ENCODE results near the gene TOMM5. TPM values are rescaled to one million over a fixed set of nuclear protein-coding genes. Genes with fewer than 3 reads are reported as not detected.

The TOMM5 gene
- total RNA-seq, 1 donor from 2014 or later: 77.8 TPM

GRCh38 chr9:37554318-37554717 is 38.1 kb downstream of the TOMM5 start:
- CTCF ChIA-PET: no interaction called here
- H3K36me3 Mint-ChIP-seq (ENCODE audit: low read depth): peaks cover 17% of the 10 kb centered on the region
- TF ChIP-seq CTCF (IDR thresholded peaks at IDR 0.05): no peak
- no peak overlapping the region for H3K27ac Mint-ChIP-seq
- no peaks in the 10 kb centered on the region for H3K9me3 Mint-ChIP-seq
- H3K27me3 Mint-ChIP-seq: no peaks in the 10 kb centered on the region
- H3K4me3 Mint-ChIP-seq: no peak overlapping the region
- intact Hi-C loops (cut with micrococcal nuclease): no loop called here
- DNase-seq (no peak), ATAC-seq (ENCODE audit: low read depth) (no peak)
- POLR2A ChIA-PET: no interaction called here
- H3K4me1 Mint-ChIP-seq: peaks cover 17% of the 10 kb centered on the region

GRCh38 chr9:37551888-37552287 is 40.5 kb downstream of the TOMM5 start:
- Mint-ChIP-seq H3K4me3 (no peak overlapping the region), H3K27ac (no peak overlapping the region), H3K9me3 (no peaks in the 10 kb centered on the region), H3K4me1 (peaks cover 29% of the 10 kb centered on the region), H3K27me3 (no peaks in the 10 kb centered on the region), H3K36me3 (ENCODE audit: low read depth) (peaks cover 7% of the 10 kb centered on the region)
- no peak for ATAC-seq (ENCODE audit: low read depth)
- POLR2A ChIA-PET: interaction anchor here (0.5 to 0.7 kb wide), 2 partner anchors 24 to 969 kb away, joined by 7 read pairs; no protein-coding TSS in a partner anchor
- CTCF ChIA-PET: no interaction called here
- DNase-seq: no peak
- TF ChIP-seq CTCF (IDR thresholded peaks at IDR 0.05): no peak
- intact Hi-C loops (cut with micrococcal nuclease): no loop called here

GRCh38 chr9:37551468-37551867 is 40.9 kb downstream of the TOMM5 start:
- ChIA-PET CTCF (no interaction called here), POLR2A (interaction anchor here (0.5 kb wide), 2 partner anchors 33 to 969 kb away, joined by 4 to 7 read pairs; no protein-coding TSS in a partner anchor)
- ATAC-seq (ENCODE audit: low read depth) (no peak), DNase-seq (no peak)
- intact Hi-C loops (cut with micrococcal nuclease): no loop called here
- H3K4me3 Mint-ChIP-seq: no peak overlapping the region
- no peaks in the 10 kb centered on the region for H3K27me3 Mint-ChIP-seq
- no peaks in the 10 kb centered on the region for H3K9me3 Mint-ChIP-seq
- no peak for TF ChIP-seq CTCF (IDR thresholded peaks at IDR 0.05)
- H3K36me3 Mint-ChIP-seq (ENCODE audit: low read depth): peaks cover 4% of the 10 kb centered on the region
- no peak overlapping the region for H3K27ac Mint-ChIP-seq
- H3K4me1 Mint-ChIP-seq: peaks cover 31% of the 10 kb centered on the region

- no peak for TF ChIP-seq CTCF (IDR thresholded peaks at IDR 0.05)
- ATAC-seq (ENCODE audit: low read depth) (no peak), DNase-seq (no peak)
- Mint-ChIP-seq H3K4me1 (peaks cover 35% of the 10 kb centered on the region), H3K4me3 (no peak overlapping the region), H3K36me3 (ENCODE audit: low read depth) (peaks cover 6% of the 10 kb centered on the region), H3K27me3 (no peaks in the 10 kb centered on the region), H3K9me3 (no peaks in the 10 kb centered on the region), H3K27ac (no peak overlapping the region)
- intact Hi-C loops (cut with micrococcal nuclease): no loop called here
- CTCF ChIA-PET: no interaction called here
- POLR2A ChIA-PET: interaction anchor here (0.5 kb wide), 1 partner anchor 33 kb away, joined by 4 read pairs; no protein-coding TSS in a partner anchor
Measured at GRCh38 chr9:37550781-37551180, 41.6 kb downstream of the TOMM5 start.

- CTCF ChIA-PET: no interaction called here
- POLR2A ChIA-PET: interaction anchor here (0.6 to 1.2 kb wide), 3 partner anchors 9 to 26 kb away, joined by 4 to 5 read pairs (median 4); partner anchors contain the start of gene FBXO10
- H3K27me3 Mint-ChIP-seq: no peaks in the 10 kb centered on the region
- H3K4me1 Mint-ChIP-seq: peaks cover 35% of the 10 kb centered on the region
- H3K27ac Mint-ChIP-seq: no peak overlapping the region
- no peak overlapping the region for H3K4me3 Mint-ChIP-seq
- intact Hi-C loops (cut with micrococcal nuclease): no loop called here
- no peak for ATAC-seq (ENCODE audit: low read depth)
- no peak for DNase-seq
- H3K36me3 Mint-ChIP-seq (ENCODE audit: low read depth): peaks cover 8% of the 10 kb centered on the region
- TF ChIP-seq CTCF (IDR thresholded peaks at IDR 0.05): no peak
- no peaks in the 10 kb centered on the region for H3K9me3 Mint-ChIP-seq
Measured at GRCh38 chr9:37549527-37549926, 42.9 kb downstream of the TOMM5 start.
